K562 (cell line): ENCODE results near the gene PSMD13. TPM values are rescaled to one million over a fixed set of nuclear protein-coding genes. Genes with fewer than 3 reads are reported as not detected.

ENCODE experiments used
- COPS2 ChIP-seq: fragments of 450-650 bp; conservative IDR thresholded peaks from 2 replicates; pipeline ENCODE4 v1.6.1; 2016; ENCODE audit warnings: mild to moderate bottlenecking, moderate library complexity
- CUX1 ChIP-seq: fragments of 200-800 bp; sonication (Bioruptor generic); IDR thresholded peaks from 2 replicates; pipeline ENCODE4 v1.6.1; 2016; ENCODE audit warnings: missing genetic modification characterization, missing compliant biosample characterization
- DEAF1 ChIP-seq: fragments of 450-650 bp; formaldehyde crosslinking; IDR thresholded peaks from 2 replicates; pipeline ENCODE4 v1.4.0; 2020; ENCODE audit warnings: mild to moderate bottlenecking, moderate library complexity
- DLX4 ChIP-seq: fragments of 250-450 bp; sonication (Bioruptor Pico); IDR thresholded peaks from 2 replicates; pipeline ENCODE4 v1.6.1; 2021; ENCODE audit warnings: mild to moderate bottlenecking
- EP300 ChIP-seq: IDR thresholded peaks from 2 replicates; pipeline ENCODE4 v1.6.1; 2012; ENCODE audit warnings: low read length, improper control_type of control experiment
- ERF ChIP-seq: fragments of 450-650 bp; formaldehyde crosslinking; IDR thresholded peaks from 2 replicates; pipeline ENCODE4 v1.4.0; 2020; ENCODE audit warnings: mild to moderate bottlenecking, mixed read lengths
- EZH2 ChIP-seq: IDR thresholded peaks from 2 replicates; pipeline ENCODE4 v1.6.1; 2012; ENCODE audit warnings: low read depth, mild to moderate bottlenecking, inconsistent platforms, low read length, borderline replicate concordance
- HDAC2 ChIP-seq: fragments of 450-650 bp; IDR thresholded peaks from 2 replicates; pipeline ENCODE4 v1.6.1; 2016; ENCODE audit warnings: mild to moderate bottlenecking
- HDGF ChIP-seq: fragments of 450-650 bp; IDR thresholded peaks from 2 replicates; pipeline ENCODE4 v1.6.1; 2016
- HIVEP1 ChIP-seq: fragments of 250-450 bp; sonication (Bioruptor Pico); IDR thresholded peaks from 2 replicates; pipeline ENCODE4 v1.4.0; 2020; ENCODE audit warnings: mild to moderate bottlenecking
- HLTF ChIP-seq: fragments of 450-650 bp; IDR thresholded peaks from 2 replicates; pipeline ENCODE4 v1.6.1; 2016
- HNRNPH1 ChIP-seq: fragments of 200-400 bp; formaldehyde crosslinking; optimal IDR thresholded peaks from 2 replicates; pipeline ENCODE3; 2017; ENCODE audit warnings: low read depth, mild to moderate bottlenecking, low read length, moderate library complexity
- PRMT5 ChIP-seq: sonication (generic); formaldehyde crosslinking; IDR thresholded peaks from 2 replicates; pipeline ENCODE4 v1.5.0; 2020; ENCODE audit warnings: missing genetic modification reagents
- RAD21 ChIP-seq, 2 experiments: fragments of 250-450 bp in 1 of 2; fragments of 450-650 bp in 1 of 2; sonication (Bioruptor Pico) in 1 of 2; formaldehyde crosslinking in 1 of 2; IDR thresholded peaks in 1 of 2; conservative IDR thresholded peaks in 1 of 2; 2 replicates each; pipeline versions ENCODE4 v1.4.0 to v1.8.0; 2020 to 2022; ENCODE audit warnings: mild to moderate bottlenecking in 2 of 2, moderate library complexity in 1 of 2
- TAF9B ChIP-seq: fragments of 450-650 bp; IDR thresholded peaks from 2 replicates; pipeline ENCODE4 v1.6.1; 2018; ENCODE audit warnings: mild to moderate bottlenecking; ENCODE audit not compliant: partially characterized antibody
- ZNF274 ChIP-seq: IDR thresholded peaks from 2 replicates; pipeline ENCODE4 v1.6.1; 2011; ENCODE audit warnings: low read depth, mild to moderate bottlenecking, low read length, moderate library complexity, borderline replicate concordance
- ZNF445 ChIP-seq: fragments of 250-450 bp; sonication (Bioruptor Pico); IDR thresholded peaks from 2 replicates; pipeline ENCODE4 v1.4.0; 2020; ENCODE audit warnings: low read depth, mild to moderate bottlenecking, moderate library complexity
- polyA plus RNA-seq, 8 experiments: library from polyadenylated mRNA; depleted of rRNA in 4 of 8; stranded (reverse) in 5 of 8; unstranded in 3 of 8; fragments of >200 nt; fragmentation: Nextera tagmentation in 2 of 8; fragmentation: Illumina TruSeq in 1 of 8; extraction: Ambion mirVana in 2 of 8; extraction: Trizol in 1 of 8; gene quantifications; 2 replicates each; pipeline versions ENCODE4 v1.2.1 to v1.2.3, GENCODE V29; 2011 to 2014; ENCODE audit warnings: inconsistent platforms in 1 of 8, missing spikeins in 1 of 8
- total RNA-seq, 7 experiments: library from RNA; depleted of rRNA in 6 of 7; stranded (reverse); fragments of >200 nt in 6 of 7; fragmentation: Illumina TruSeq in 2 of 7; extraction: Trizol in 2 of 7; gene quantifications; 2 replicates each; pipeline versions ENCODE4 v1.2.1 to v1.2.3, GENCODE V29; 2011 to 2021; ENCODE audit warnings: low replicate concordance in 1 of 7
- TF ChIP-seq, protein P1 (sequence below): fragments of 450-650 bp; formaldehyde crosslinking; IDR thresholded peaks from 2 replicates; pipeline ENCODE4 v1.4.0; 2022; ENCODE audit warnings: missing genetic modification characterization
- TF ChIP-seq, protein P2 (sequence below): fragments of 450-650 bp; IDR thresholded peaks from 2 replicates; pipeline ENCODE4 v1.6.1; 2016; ENCODE audit warnings: antibody characterized with exemption

PSMD13 gene
- total and polyA plus RNA-seq, 9 of the 15 experiments (the other 6 are each of a cell fraction or from before 2014, with no cell fraction given): 185 to 383 (median 267) TPM

DNA sequence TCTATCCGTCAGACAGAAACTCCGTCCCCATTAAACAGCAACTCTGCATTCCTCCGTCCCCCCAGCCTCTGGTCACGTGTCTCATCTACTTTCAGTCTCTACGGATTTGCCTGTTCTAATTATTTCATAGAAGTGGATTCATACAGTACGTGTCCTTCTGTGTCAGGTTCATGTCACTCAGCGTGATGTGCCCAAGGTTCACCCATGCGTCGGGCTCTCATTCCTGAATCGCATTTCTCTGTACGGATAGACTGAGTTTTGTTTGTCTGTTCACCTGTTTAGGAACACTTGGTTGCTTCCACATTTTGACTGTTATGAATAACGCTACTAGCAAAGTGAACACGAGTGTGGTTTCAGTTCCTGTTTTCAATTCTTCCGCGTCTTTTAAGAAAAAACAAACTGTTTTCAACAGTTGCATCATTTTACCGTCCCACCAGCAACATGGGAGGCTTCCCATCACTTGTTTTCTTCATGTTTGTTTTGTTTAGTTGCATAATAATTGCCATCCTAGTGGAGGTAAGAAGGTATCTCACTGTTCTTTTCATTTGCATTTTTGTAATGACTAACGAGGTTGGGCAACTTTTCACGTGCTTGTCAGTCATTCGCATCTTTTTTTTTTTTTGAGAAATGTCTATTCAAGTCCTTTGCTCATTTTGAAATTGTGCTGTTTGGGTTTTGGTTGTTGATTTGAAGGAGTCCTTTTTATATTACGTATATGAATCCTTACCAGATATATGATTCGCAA, 32.5 kb downstream of the PSMD13 start (continued):
- TF ChIP-seq CUX1 (CRISPR knock-in tag): peak; percentile 4; the same call in 1 of the 2 replicates
- no peak for TF ChIP-seq HDGF
- TF ChIP-seq EP300: peak; percentile 82; the same call in 1 of the 2 replicates
- TF ChIP-seq, protein P1, sequence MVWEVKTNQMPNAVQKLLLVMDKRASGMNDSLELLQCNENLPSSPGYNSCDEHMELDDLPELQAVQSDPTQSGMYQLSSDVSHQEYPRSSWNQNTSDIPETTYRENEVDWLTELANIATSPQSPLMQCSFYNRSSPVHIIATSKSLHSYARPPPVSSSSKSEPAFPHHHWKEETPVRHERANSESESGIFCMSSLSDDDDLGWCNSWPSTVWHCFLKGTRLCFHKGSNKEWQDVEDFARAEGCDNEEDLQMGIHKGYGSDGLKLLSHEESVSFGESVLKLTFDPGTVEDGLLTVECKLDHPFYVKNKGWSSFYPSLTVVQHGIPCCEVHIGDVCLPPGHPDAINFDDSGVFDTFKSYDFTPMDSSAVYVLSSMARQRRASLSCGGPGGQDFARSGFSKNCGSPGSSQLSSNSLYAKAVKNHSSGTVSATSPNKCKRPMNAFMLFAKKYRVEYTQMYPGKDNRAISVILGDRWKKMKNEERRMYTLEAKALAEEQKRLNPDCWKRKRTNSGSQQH (CRISPR knock-in tag): no peak
- TF ChIP-seq ZNF274: no peak
- no peak for TF ChIP-seq DEAF1 (CRISPR knock-in tag)
- TF ChIP-seq PRMT5 (CRISPR knock-in tag): no peak
- TF ChIP-seq DLX4: no peak
- no peak for TF ChIP-seq ZNF445
- no peak for TF ChIP-seq HNRNPH1
- TF ChIP-seq HIVEP1 (CRISPR knock-in tag): no peak
- 0 out of 2 replicates have a peak, but pooled peaks have one; percentile 11 for TF ChIP-seq HDAC2
- TF ChIP-seq EZH2: no peak
- TF ChIP-seq ERF (CRISPR knock-in tag): no peak
- no peak for TF ChIP-seq RAD21 (CRISPR knock-in tag; conservative IDR thresholded peaks at IDR 0.05 in 1 of 2, IDR thresholded peaks at IDR 0.05 in 1 of 2)
- no peak for TF ChIP-seq TAF9B
- TF ChIP-seq, protein P2, sequence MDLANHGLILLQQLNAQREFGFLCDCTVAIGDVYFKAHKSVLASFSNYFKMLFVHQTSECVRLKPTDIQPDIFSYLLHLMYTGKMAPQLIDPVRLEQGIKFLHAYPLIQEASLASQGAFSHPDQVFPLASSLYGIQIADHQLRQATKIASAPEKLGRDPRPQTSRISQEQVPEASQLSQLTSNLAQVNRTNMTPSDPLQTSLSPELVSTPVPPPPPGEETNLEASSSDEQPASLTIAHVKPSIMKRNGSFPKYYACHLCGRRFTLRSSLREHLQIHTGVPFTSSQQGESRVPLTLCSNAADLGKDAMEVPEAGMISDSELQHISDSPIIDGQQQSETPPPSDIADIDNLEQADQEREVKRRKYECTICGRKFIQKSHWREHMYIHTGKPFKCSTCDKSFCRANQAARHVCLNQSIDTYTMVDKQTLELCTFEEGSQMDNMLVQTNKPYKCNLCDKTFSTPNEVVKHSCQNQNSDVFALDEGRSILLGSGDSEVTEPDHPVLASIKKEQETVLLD: no peak
- TF ChIP-seq COPS2: no peak
- no peak for TF ChIP-seq HLTF
